GM12891 (cell line): ENCODE data around the gene CCDC40.

Experiments
- POLR2A ChIP-seq: IDR thresholded peaks from 2 replicates; pipeline ENCODE4 v1.6.1; 2011; ENCODE audit warnings: low read depth, low read length, control low read depth
- SPI1 ChIP-seq: IDR thresholded peaks from 2 replicates; pipeline ENCODE4 v1.6.1; 2011; ENCODE audit warnings: low read depth, low read length, control low read depth

DNA sequence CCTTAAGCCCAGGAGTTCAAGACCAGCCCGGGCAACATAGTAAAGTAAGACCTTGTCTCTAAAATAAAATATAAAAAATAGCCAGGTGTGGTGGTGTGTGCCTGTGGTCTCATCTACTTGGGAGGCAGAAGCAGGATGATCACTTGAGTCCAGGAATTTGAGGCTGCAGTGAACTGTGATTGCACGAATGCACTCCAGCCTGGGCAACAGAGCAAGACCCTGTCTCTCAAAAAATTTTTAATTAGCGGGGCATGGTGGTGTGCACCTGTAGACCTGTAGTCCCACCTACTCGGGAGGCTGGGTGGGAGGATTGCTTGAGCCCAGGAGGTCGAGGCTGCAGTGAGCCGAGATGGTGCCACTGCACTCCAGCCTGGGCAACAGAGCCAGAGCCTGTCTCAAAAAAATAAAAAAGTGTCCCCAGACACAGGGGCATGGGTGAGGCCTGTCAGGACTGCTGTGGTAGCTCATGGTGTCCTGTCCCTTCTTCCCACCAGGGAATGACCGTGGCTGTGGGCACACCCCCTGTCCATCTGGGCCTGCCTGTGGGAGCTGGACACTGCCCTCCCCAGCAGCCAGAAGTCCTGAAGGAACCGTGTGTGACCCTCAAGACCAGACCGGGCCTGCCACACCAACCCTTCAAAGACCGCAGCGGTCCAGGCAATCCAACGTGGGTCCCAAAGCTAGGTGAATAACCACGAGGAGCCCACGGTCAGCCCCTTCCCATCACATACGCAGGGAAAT is 34.1 kb downstream of the CCDC40 start:
- TF ChIP-seq POLR2A (no peak), SPI1 (no peak)
